CD8-positive, alpha-beta memory T cell (primary cell): Measurements from ENCODE around the gene GMEB2. TPM values are rescaled to one million over a fixed set of nuclear protein-coding genes. Genes with fewer than 3 reads are reported as not detected.
"Not testable (repeated sequence)": the region's sequence is repeated elsewhere in the genome, so short reads cannot be mapped to it uniquely, and the experiment has no call there.

ENCODE experiments used
- CTCF ChIA-PET: fragments of 350-600 bp; sonication (Branson Sonifier 250); formaldehyde crosslinking; loops from one replicate; lab custom pipeline; 2021; ENCODE audit warnings: antibody characterized with exemption; lab: Charles Lee
- POLR2A ChIA-PET: fragments of 350-600 bp; sonication (Branson Sonifier 250); formaldehyde crosslinking; loops from one replicate; lab custom pipeline; 2021; ENCODE audit warnings: antibody characterized with exemption; lab: Charles Lee
- DNase-seq, 5 donors: peaks; one replicate each; pipeline versions ENCODE4 v3.0.0 to v3.0.0-alpha.2; 2020 to 2022; ENCODE audit warnings: mixed read lengths in 1 of 5
- H3K27ac ChIP-seq: one replicate; pipeline ENCODE4 v1.7.0; 2013; ENCODE audit warnings: low read depth, mild to moderate bottlenecking, low read length, moderate library complexity
- H3K27me3 ChIP-seq: 2 replicates; pipeline ENCODE4 v1.7.0; 2013; ENCODE audit warnings: low read length, mild to moderate bottlenecking; ENCODE audit not compliant: insufficient read depth, poor library complexity, severe bottlenecking
- H3K36me3 ChIP-seq: 2 replicates; pipeline ENCODE4 v1.7.0; 2013; ENCODE audit warnings: mild to moderate bottlenecking, low read length, moderate library complexity; ENCODE audit not compliant: insufficient read depth
- H3K4me1 ChIP-seq: 2 replicates; pipeline ENCODE4 v1.7.0; 2013; ENCODE audit warnings: mild to moderate bottlenecking, low read length, moderate library complexity; ENCODE audit not compliant: insufficient read depth
- H3K4me3 ChIP-seq: 2 replicates; pipeline ENCODE4 v1.7.0; 2013; ENCODE audit warnings: mild to moderate bottlenecking, low read length
- H3K9me3 ChIP-seq: 2 replicates; pipeline ENCODE4 v1.7.0; 2013; ENCODE audit warnings: mild to moderate bottlenecking, low read length
- H3K27ac Mint-ChIP-seq, 8 donors: one replicate each; pipeline ENCODE4 v1.8.0; 2020 to 2021; ENCODE audit warnings: mixed read lengths in 8 of 8, mild to moderate bottlenecking in 6 of 8, inconsistent platforms in 3 of 8, moderate library complexity in 3 of 8
- H3K27me3 Mint-ChIP-seq, 2 donors: one replicate each; pipeline ENCODE4 v1.8.0; 2020 to 2021; ENCODE audit warnings: mixed read lengths in 2 of 2, mild to moderate bottlenecking in 1 of 2, moderate library complexity in 1 of 2
- H3K36me3 Mint-ChIP-seq, 3 donors: one replicate each; pipeline ENCODE4 v1.8.0; 2020 to 2021; ENCODE audit warnings: mixed read lengths in 3 of 3, inconsistent platforms in 1 of 3, mild to moderate bottlenecking in 1 of 3
- H3K4me1 Mint-ChIP-seq, 3 donors: one replicate each; pipeline ENCODE4 v1.8.0; 2020 to 2021; ENCODE audit warnings: mixed read lengths in 3 of 3, inconsistent platforms in 1 of 3, mild to moderate bottlenecking in 1 of 3
- H3K4me3 Mint-ChIP-seq, 7 donors: one replicate each; pipeline ENCODE4 v1.8.0; 2020 to 2021; ENCODE audit warnings: mixed read lengths in 7 of 7, mild to moderate bottlenecking in 6 of 7, moderate library complexity in 4 of 7, inconsistent platforms in 2 of 7
- H3K9me3 Mint-ChIP-seq, 5 donors: one replicate each; pipeline ENCODE4 v1.8.0; 2020 to 2022; ENCODE audit warnings: mixed read lengths in 5 of 5, mild to moderate bottlenecking in 3 of 5, moderate library complexity in 2 of 5, inconsistent platforms in 1 of 5
- polyA plus RNA-seq: library from polyadenylated mRNA; unstranded; fragments of 300-500 nt; fragmentation: Illumina TruSeq; gene quantifications from one replicate; pipeline ENCODE4 v1.2.3, GENCODE V29; 2021
- total RNA-seq, 2 experiments: library from RNA; stranded (reverse); gene quantifications; one replicate each; pipeline ENCODE4 v1.2.3, GENCODE V29; 2021

The GMEB2 gene
- total and polyA plus RNA-seq, 3 experiments from 2014 or later, result 14.3 to 15.5 (median 14.8) TPM

DNA sequence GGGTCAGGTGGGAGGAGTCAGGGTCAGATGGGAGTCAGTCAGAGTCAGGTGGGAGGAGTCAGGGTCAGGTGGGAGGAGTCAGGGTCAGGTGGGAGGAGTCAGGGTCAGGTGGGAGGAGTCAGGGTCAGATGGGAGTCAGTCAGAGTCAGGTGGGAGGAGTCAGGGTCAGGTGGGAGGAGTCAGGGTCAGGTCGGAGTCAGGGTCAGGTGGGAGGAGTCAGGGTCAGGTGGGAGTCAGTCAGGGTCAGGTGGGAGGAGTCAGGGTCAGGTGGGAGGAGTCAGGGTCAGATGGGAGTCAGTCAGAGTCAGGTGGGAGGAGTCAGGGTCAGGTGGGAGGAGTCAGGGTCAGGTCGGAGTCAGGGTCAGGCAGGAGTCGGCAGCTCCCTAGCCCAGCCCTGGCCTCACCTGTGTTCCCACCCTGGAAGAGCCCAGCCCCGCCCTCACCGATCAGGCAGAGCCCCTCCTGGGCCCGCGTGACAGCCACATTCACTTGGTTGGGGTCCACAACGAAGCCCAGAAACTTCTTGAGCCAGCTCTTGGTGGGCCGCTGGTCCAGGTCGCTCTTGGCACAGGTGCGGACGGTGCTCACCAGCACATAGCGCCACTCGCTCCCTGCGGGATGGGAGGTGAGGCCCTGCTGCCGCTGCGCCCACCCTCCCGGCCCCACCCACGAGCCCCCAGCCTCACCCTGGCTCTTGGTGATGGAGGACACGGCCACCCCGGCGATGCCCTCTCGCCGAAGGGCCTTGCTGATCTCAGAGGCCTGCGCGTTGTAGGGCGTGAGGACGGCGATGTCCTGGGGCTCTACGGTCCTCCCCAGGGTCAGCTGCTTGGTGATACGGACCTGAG is 67.2 kb downstream of the GMEB2 start:
- H3K4me1 Mint-ChIP-seq, H3K36me3 ChIP-seq, H3K9me3 ChIP-seq, H3K4me3 Mint-ChIP-seq, CTCF ChIA-PET, POLR2A ChIA-PET, H3K27me3 ChIP-seq, H3K27me3 Mint-ChIP-seq, H3K4me3 ChIP-seq, H3K27ac ChIP-seq, H3K9me3 Mint-ChIP-seq, H3K4me1 ChIP-seq: not testable (repeated sequence)
- Mint-ChIP-seq H3K36me3 (peaks cover 0 to 28% (median 2%) of the 10 kb centered on the region in 3 donors), H3K27ac (peak overlapping the region in 1 of 8 donors; percentile 78)
- DNase-seq, result peak in 1 of 5 donors; percentile 32

DNA sequence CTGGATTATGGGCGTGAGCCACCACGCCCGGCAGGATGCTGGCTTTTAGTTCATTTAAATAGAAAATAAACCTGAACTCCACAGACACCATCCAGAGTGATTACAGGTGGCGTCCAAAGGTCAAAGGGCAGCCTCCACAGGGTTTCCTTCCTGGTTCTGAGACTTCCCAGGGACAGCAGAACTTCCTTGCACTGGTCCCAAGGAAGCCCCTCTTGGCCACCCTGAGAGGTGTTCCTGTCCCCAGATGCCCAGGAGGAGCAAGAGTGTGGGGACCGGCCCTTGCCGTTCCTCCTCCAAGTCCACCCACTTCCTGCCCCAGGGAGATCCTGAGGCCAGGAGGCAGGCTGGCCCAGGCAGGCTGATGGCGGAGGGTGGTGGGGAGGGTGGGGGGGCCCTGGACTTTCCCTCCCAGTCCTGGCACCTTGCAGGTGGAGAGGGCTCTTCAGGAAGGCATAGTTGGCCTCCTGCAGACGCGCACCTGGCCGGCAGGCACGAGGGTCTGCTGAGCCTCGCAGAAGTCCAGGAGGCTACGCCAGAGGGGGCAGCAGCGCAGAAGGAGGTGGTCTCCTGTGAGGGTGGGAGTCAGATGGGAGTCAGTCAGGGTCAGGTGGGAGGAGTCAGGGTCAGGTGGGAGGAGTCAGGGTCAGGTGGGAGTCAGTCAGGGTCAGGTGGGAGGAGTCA is 68.0 kb downstream of the GMEB2 start:
- peaks cover 0 to 24% (median 2%) of the 10 kb centered on the region in 3 donors for H3K36me3 Mint-ChIP-seq
- H3K4me1 ChIP-seq, result no peaks in the 10 kb centered on the region
- H3K9me3 ChIP-seq, result no peaks in the 10 kb centered on the region
- CTCF ChIA-PET, result no interaction called here
- peak in 1 of 5 donors; percentile 23 for DNase-seq
- no peaks in the 10 kb centered on the region for H3K27me3 ChIP-seq
- no peak overlapping the region for H3K27ac ChIP-seq
- POLR2A ChIA-PET, result no interaction called here
- no peaks in the 10 kb centered on the region for H3K27me3 Mint-ChIP-seq
- H3K4me3 ChIP-seq, result no peak overlapping the region
- no peak overlapping the region for H3K4me3 Mint-ChIP-seq
- no peak overlapping the region for H3K27ac Mint-ChIP-seq
- no peaks in the 10 kb centered on the region for H3K36me3 ChIP-seq
- H3K9me3 Mint-ChIP-seq, result no peaks in the 10 kb centered on the region
- peaks cover 0 to 11% (median 2%) of the 10 kb centered on the region in 3 donors for H3K4me1 Mint-ChIP-seq

DNA sequence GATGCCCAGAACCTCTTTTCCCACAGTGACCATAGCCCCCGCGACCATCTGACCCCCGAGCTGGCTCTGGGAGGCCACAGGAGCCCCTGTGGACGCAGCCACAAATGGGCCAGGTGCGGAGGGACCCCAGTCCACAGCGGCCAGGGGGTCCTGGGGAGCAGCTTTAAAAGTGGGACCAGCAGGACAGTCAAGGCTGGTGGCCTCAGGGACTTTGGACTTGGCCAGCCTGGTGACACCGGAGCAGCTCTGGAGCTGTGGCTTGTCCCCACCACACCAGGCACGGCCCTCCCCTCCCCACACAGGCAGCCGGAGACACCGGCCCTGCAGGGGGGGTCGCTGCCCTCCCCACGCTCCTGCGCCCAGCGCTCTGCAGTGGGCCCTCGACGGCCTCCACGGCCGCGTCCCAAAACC is 69.4 kb downstream of the GMEB2 start:
- Mint-ChIP-seq H3K4me3 (no peak overlapping the region), H3K27ac (peak overlapping the region in 1 of 8 donors; percentile 48), H3K27me3 (peaks cover 0 to 2% of the 10 kb centered on the region in 2 donors), H3K36me3 (peaks cover 0 to 24% (median 2%) of the 10 kb centered on the region in 3 donors), H3K9me3 (no peaks in the 10 kb centered on the region), H3K4me1 (peaks cover 8 to 21% (median 10%) of the 10 kb centered on the region in 3 donors)
- Histone ChIP-seq H3K36me3 (no peaks in the 10 kb centered on the region), H3K27me3 (no peaks in the 10 kb centered on the region), H3K4me1 (peaks cover 8% of the 10 kb centered on the region), H3K9me3 (no peaks in the 10 kb centered on the region), H3K4me3 (no peak overlapping the region), H3K27ac (no peak overlapping the region)
- ChIA-PET CTCF (interaction anchor here (1.8 kb wide), 1 partner anchor 20 kb away, joined by 8 read pairs; the partner anchor contains the start of gene PTK6), POLR2A (interaction anchor here (1.2 kb wide), 1 partner anchor 96 kb away, joined by 3 read pairs; the partner anchor contains the start of gene STMN3)
- DNase-seq, result no peak

DNA sequence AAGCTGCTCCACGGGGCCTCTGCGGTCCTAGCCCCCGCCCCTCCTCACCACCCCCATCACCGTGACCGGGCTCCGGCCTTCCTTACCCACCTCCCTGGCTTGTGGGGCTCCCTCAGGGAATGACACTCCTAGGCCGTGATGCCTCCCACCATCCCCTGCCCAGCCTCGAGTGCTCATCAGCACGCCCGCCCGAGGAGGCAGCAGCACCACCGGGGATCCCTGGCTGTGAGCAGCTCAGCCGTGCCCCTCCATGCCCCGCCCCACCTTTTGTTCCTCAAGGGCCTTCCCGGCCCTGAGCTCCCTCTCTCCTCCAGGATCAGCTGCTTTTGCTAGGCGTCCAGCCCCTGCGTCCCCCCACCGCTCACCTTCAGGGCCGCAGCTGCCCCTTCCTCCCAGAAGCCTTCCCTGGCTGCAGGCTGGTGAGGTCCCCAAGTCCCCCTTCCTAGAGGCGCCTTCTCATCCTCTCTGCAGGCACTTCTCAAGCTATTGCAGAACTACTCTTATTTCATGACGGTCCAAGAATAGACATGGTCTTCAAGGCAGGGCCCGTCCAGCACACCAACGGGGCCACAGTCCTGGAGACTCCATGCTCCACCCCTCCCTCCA is 69.9 kb downstream of the GMEB2 start:
- Histone ChIP-seq H3K4me1 (peaks cover 14% of the 10 kb centered on the region), H3K27ac (no peak overlapping the region), H3K4me3 (no peak overlapping the region), H3K9me3 (no peaks in the 10 kb centered on the region), H3K27me3 (no peaks in the 10 kb centered on the region), H3K36me3 (no peaks in the 10 kb centered on the region)
- ChIA-PET POLR2A (interaction anchor here (1.2 kb wide), 1 partner anchor 96 kb away, joined by 3 read pairs; the partner anchor contains the start of gene STMN3), CTCF (interaction anchor here (1.8 kb wide), 1 partner anchor 19 kb away, joined by 8 read pairs; the partner anchor contains the start of gene PTK6)
- H3K4me3 Mint-ChIP-seq, result no peak overlapping the region
- peaks cover 0 to 2% of the 10 kb centered on the region in 2 donors for H3K27me3 Mint-ChIP-seq
- peaks cover 10 to 25% (median 11%) of the 10 kb centered on the region in 3 donors for H3K4me1 Mint-ChIP-seq
- peaks cover 0 to 23% (median 2%) of the 10 kb centered on the region in 3 donors for H3K36me3 Mint-ChIP-seq
- H3K27ac Mint-ChIP-seq, result peak overlapping the region in 2 of 8 donors; percentile 48 to 79
- H3K9me3 Mint-ChIP-seq, result no peaks in the 10 kb centered on the region
- DNase-seq, result no peak

DNA sequence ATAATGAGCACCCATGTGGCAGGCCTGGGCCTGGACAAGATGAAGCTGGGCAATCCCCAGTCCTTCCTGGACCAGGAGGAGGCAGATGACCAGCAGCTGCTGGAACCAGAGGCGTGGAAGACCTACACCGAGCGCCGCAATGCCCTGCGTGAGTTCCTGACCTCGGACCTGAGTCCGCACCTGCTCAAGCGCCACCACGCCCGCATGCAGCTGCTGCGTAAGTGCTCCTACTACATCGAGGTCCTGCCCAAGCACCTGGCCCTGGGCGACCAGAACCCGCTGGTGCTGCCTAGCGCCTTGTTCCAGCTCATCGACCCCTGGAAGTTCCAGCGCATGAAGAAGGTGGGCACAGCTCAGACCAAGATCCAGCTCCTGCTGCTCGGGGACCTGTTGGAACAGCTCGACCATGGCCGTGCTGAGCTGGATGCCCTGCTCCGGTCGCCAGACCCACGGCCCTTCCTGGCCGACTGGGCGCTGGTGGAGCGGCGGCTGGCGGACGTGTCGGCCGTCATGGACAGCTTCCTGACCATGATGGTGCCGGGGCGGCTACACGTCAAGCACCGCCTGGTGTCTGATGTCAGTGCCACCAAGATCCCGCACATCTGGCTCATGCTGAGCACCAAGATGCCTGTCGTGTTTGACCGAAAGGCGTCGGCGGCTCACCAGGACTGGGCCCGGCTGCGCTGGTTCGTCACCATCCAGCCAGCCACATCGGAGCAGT is 71.1 kb downstream of the GMEB2 start:
- CTCF ChIA-PET, result interaction anchor here (1.8 kb wide), 2 partner anchors 11 to 18 kb away, joined by 7 to 8 read pairs; partner anchors contain the start of gene PTK6
- peak overlapping the region in 1 of 8 donors; percentile 41 for H3K27ac Mint-ChIP-seq
- Histone ChIP-seq H3K27ac (no peak overlapping the region), H3K27me3 (no peaks in the 10 kb centered on the region), H3K4me1 (peaks cover 16% of the 10 kb centered on the region), H3K4me3 (no peak overlapping the region), H3K9me3 (no peaks in the 10 kb centered on the region), H3K36me3 (no peaks in the 10 kb centered on the region)
- no peaks in the 10 kb centered on the region for H3K9me3 Mint-ChIP-seq
- H3K4me3 Mint-ChIP-seq, result peak overlapping the region in 1 of 7 donors; percentile 27
- POLR2A ChIA-PET, result no interaction called here
- peaks cover 13 to 30% (median 14%) of the 10 kb centered on the region in 3 donors for H3K4me1 Mint-ChIP-seq
- peaks cover 2 to 5% of the 10 kb centered on the region in 2 donors for H3K27me3 Mint-ChIP-seq
- DNase-seq, result no peak
- peaks cover 0 to 16% (median 2%) of the 10 kb centered on the region in 3 donors for H3K36me3 Mint-ChIP-seq

DNA sequence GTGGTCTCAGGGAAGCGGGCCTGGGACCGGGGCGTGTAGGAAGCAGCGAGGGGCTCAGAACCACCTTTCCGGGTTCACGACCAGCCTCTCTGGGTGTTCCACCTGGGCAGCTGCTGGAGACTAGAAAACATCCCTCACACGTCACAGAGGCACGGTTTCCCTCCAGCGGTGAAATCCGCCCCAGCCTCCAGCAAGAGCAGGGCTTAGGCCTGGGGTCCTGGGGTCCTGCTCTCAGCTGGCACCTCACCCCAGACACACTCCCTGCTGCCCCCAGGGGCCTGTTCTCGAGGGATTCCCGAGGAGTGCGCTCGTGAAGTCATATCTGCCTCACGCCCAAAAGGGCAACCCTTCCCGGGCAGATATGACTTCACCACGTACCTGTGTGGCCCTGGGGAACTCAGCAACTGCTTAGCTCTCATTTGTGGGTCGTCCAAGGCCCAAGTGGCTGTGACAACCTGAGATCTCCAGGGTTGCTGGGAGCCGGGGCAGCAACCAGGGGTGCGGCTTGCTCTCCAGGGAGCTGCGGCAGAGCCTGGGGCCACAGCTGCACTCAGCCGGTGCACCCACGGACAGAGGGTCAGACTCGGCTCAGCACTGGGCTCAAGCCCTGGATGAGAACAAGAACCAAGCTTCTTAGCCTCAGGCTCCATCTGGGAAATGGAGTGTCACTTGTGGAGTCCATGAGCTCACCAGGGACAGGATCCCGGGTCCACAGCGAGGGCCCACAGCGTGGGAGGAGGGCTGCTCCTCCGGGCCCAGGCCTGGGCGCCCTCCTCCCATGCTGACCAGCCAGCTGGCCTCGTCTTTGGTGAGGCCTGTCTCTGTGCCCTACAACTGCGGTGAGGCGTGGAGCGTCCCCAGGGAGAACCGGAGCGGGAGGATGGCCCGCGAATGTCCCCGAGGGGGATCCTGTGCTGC is 72.3 kb downstream of the GMEB2 start:
- H3K4me3 ChIP-seq, result no peak overlapping the region
- CTCF ChIA-PET, result interaction anchor here (0.9 to 1.8 kb wide), 3 partner anchors 13 to 17 kb away, joined by 3 to 7 read pairs (median 3); partner anchors contain the start of gene PTK6
- Mint-ChIP-seq H3K36me3 (peaks cover 0 to 8% (median 0%) of the 10 kb centered on the region in 3 donors), H3K27ac (peak overlapping the region in 6 of 8 donors; percentile 29 to 85 (median 62)), H3K27me3 (peaks cover 5 to 8% of the 10 kb centered on the region in 2 donors), H3K9me3 (no peaks in the 10 kb centered on the region), H3K4me3 (peak overlapping the region; percentile 45 to 76 (median 72)), H3K4me1 (peaks cover 14 to 30% (median 14%) of the 10 kb centered on the region in 3 donors)
- DNase-seq, result peak in 1 of 5 donors; percentile 37
- no peaks in the 10 kb centered on the region for H3K9me3 ChIP-seq
- no peaks in the 10 kb centered on the region for H3K36me3 ChIP-seq
- H3K4me1 ChIP-seq, result peaks cover 16% of the 10 kb centered on the region
- H3K27ac ChIP-seq, result no peak overlapping the region
- H3K27me3 ChIP-seq, result no peaks in the 10 kb centered on the region
- POLR2A ChIA-PET, result interaction anchor here (1.1 kb wide), 1 partner anchor 72 kb away, joined by 3 read pairs; the partner anchor contains the start of gene GMEB2
